Measurements from ENCODE around the gene CNTRL.
"Not testable (repeated sequence)": the region's sequence is repeated elsewhere in the genome, so short reads cannot be mapped to it uniquely, and the experiment has no call there.

Gene CNTRL

GRCh38 chr9:121074370-121075250 is at the start of gene CNTRL:
CNTRL (plus strand) TSS chr9:121074955; CDS start chr9:121088327, 13,372 bp downstream.
- FAIRE-seq = no peak

GRCh38 chr9:121026260-121026691 is 48.5 kb upstream of the CNTRL start:
- no peak for FAIRE-seq

GRCh38 chr9:121026768-121027167 is 48.0 kb upstream of the CNTRL start:
- no peak for FAIRE-seq

GRCh38 chr9:121028285-121028684 is 46.5 kb upstream of the CNTRL start:
- FAIRE-seq = not testable (repeated sequence)

- no peak for FAIRE-seq
These were observed 45.3 kb upstream of the CNTRL start for GRCh38 chr9:121029469-121029868.

GRCh38 chr9:121034529-121034928 is 40.2 kb upstream of the CNTRL start:
- no peak for FAIRE-seq

GRCh38 chr9:121035717-121036116 is 39.0 kb upstream of the CNTRL start:
- not testable (repeated sequence) for FAIRE-seq

GRCh38 chr9:121038362-121038761 is 36.4 kb upstream of the CNTRL start:
- FAIRE-seq = no peak

- no peak for FAIRE-seq
These were observed 36.0 kb upstream of the CNTRL start for GRCh38 chr9:121038804-121039203.

GRCh38 chr9:121048175-121048574 is 26.6 kb upstream of the CNTRL start:
- no peak for FAIRE-seq

GRCh38 chr9:121048618-121049017 is 26.1 kb upstream of the CNTRL start:
- FAIRE-seq = no peak

GRCh38 chr9:121050128-121050988 is 24.4 kb upstream of the CNTRL start, which contains the start of gene C5:
C5 (minus strand) TSS chr9:121050275; CDS start chr9:121050246, 29 bp downstream.
- FAIRE-seq = no peak

- no peak for FAIRE-seq
These were observed 21.2 kb upstream of the CNTRL start for GRCh38 chr9:121053544-121053943.

- no peak for FAIRE-seq
These were observed 19.1 kb upstream of the CNTRL start for GRCh38 chr9:121055642-121056143.

GRCh38 chr9:121057821-121058220 is 16.9 kb upstream of the CNTRL start:
- no peak for FAIRE-seq

- FAIRE-seq = no peak
These were observed 15.2 kb upstream of the CNTRL start for GRCh38 chr9:121059513-121059912.

- FAIRE-seq = no peak
These were observed 14.6 kb upstream of the CNTRL start for GRCh38 chr9:121059998-121060636.

- no peak for FAIRE-seq
These were observed 7.9 kb upstream of the CNTRL start for GRCh38 chr9:121066850-121067249.

GRCh38 chr9:121067640-121068039 is 7.1 kb upstream of the CNTRL start:
- no peak for FAIRE-seq

- FAIRE-seq = no peak
These were observed 5.4 kb upstream of the CNTRL start for GRCh38 chr9:121069396-121069795.

GRCh38 chr9:121071370-121071755 is 3.4 kb upstream of the CNTRL start:
- no peak for FAIRE-seq

GRCh38 chr9:121071756-121072421 is 2.9 kb upstream of the CNTRL start:
- no peak for FAIRE-seq
